C4-2B (cell line): ENCODE results near the gene TFPI2.

ENCODE experiments used
- ZFX ChIP-seq: fragments of 450-650 bp; IDR thresholded peaks from 2 replicates; pipeline ENCODE4 v1.6.1; 2017
- TF ChIP-seq, protein P1 (sequence below): fragments of 450-650 bp; conservative IDR thresholded peaks from 2 replicates; pipeline ENCODE4 v1.5.1; 2017; ENCODE audit warnings: mild to moderate bottlenecking

DNA sequence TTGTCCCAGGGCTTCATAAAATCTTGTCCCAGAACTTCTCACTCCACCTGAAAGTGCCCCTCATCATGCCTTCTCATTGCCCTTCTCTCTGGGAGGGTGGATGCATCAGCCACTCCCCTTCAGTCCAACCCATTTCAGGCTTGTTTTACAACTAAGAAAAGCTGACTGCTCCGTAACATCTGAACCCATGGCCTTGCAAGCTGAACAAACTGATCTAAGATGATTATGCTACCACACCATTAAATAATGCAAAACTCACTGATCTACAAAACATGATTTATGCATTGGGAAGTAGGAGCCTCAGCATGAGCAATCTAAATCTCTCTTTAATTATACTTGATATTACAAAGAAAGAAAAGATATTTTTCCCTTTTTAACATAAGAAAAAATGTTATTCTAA, 34.8 kb downstream of the TFPI2 start:
- TF ChIP-seq, protein P1, sequence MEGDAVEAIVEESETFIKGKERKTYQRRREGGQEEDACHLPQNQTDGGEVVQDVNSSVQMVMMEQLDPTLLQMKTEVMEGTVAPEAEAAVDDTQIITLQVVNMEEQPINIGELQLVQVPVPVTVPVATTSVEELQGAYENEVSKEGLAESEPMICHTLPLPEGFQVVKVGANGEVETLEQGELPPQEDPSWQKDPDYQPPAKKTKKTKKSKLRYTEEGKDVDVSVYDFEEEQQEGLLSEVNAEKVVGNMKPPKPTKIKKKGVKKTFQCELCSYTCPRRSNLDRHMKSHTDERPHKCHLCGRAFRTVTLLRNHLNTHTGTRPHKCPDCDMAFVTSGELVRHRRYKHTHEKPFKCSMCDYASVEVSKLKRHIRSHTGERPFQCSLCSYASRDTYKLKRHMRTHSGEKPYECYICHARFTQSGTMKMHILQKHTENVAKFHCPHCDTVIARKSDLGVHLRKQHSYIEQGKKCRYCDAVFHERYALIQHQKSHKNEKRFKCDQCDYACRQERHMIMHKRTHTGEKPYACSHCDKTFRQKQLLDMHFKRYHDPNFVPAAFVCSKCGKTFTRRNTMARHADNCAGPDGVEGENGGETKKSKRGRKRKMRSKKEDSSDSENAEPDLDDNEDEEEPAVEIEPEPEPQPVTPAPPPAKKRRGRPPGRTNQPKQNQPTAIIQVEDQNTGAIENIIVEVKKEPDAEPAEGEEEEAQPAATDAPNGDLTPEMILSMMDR, result no peak
- no peak for TF ChIP-seq ZFX
